GM18858 (cell line): Measurements from ENCODE around the gene USP36.

Source experiments
- ATAC-seq: cut with Tn5 transposase; IDR thresholded peaks from one replicate; pipeline ENCODE4 v1.9.1; 2021; ENCODE audit not compliant: unreplicated experiment

Gene USP36

DNA sequence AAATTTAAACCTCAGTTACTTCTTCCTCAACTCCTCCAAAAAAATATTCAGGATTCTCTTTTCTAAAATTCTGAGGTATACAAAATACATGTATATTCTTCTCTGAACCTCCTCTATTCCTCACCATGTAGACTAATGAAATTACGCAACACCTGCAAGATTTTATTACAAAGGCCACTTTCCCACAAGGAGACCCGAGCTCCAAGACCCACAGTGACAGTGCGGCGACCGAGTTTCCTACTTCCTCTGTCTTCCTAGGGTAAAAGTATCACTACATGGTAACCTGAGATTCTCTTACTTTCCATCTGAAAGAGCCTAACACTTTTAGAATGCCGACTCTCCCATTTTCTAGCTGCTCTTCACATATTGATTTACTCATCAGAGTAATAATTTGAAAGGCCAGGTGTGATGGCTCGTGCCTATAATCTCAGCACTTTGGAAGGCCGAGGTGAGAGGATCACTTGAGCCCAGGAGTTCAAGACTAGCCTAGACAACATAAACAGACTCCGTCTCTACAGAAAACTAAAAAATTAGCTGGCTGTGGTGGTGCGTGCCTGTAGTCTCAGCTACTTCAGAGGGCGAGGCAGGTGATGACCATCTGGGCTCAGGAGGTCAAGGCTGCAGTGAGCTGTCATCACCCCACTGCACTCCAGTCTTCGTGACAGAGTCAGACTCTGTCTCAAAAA is 94.2 kb downstream of the USP36 start:
- no peak for ATAC-seq
